HG03460 (cell line): ENCODE results near the gene DDX51.

ENCODE experiments used
- ATAC-seq: cut with Tn5 transposase; IDR thresholded peaks from one replicate; pipeline ENCODE4 v1.9.1; 2021; ENCODE audit not compliant: unreplicated experiment

DDX51 gene

DNA sequence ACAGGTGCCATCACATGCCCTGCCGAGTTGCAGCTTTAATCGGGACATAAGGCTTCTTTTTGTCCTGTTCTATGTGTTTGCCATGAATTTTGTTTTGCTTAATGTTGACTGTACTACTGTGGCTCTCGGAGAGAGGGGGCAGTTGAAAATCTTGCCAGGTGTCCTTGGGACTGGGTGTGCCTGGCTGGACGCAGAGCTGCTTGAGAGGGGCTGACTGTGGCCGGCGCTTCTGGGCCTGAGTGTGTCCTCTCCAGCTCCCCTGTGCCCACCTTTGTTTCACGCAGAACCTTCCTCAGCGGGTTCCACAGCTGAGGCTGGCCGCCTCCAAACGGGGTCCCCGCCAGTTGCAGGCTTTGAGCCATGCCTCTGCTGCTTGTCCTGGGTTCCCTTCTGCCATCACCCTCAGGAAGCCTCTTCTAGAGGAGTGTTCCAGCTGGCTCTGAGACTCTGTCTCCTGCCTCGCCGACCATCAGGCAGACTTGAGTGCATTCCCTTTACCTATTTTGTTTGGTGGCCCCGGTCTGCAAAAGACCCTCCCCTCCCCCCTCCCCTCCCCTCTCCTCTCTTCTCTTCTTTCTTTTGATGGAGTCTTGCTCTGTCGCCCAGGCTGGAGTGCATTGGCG is 49.7 kb downstream of the DDX51 start:
- ATAC-seq = no peak

- ATAC-seq = no peak
Measured at GRCh38 chr12:132089407-132089910, 54.7 kb downstream of the DDX51 start.
